OCI-LY7 (cell line): ENCODE data around the gene DKK3. TPM values are rescaled to one million over a fixed set of nuclear protein-coding genes. Genes with fewer than 3 reads are reported as not detected.

Experiments
- BruUV-seq: library from RNA; stranded (reverse); fragments of 400-500 nt; replicated peaks from 2 replicates; lab custom pipeline; 2021; lab: Mats Ljungman, UMichigan
- CTCF ChIA-PET: fragments of 300-600 bp; sonication (Branson Sonifier 250); formaldehyde crosslinking; loops from one replicate; lab custom pipeline; 2022; ENCODE audit warnings: antibody characterized with exemption; ENCODE audit not compliant: unreplicated experiment; lab: Charles Lee
- POLR2A ChIA-PET: fragments of 300-600 bp; sonication (Branson Sonifier 250); formaldehyde crosslinking; loops from one replicate; lab custom pipeline; 2022; ENCODE audit warnings: antibody characterized with exemption; lab: Charles Lee
- DNase-seq: peaks from one replicate; pipeline ENCODE4 v3.0.0-alpha.2; 2015; ENCODE audit warnings: low spot score
- H2AFZ ChIP-seq: fragments of 200-600 bp; sonication (generic), shearing (Covaris generic); 2 replicates; pipeline ENCODE4 v1.6.1; 2014; ENCODE audit warnings: mild to moderate bottlenecking, antibody characterized with exemption, low read length, moderate library complexity
- H3K27ac ChIP-seq: fragments of 200-600 bp; sonication (generic); 2 replicates; pipeline ENCODE4 v1.5.1; 2014; ENCODE audit warnings: mixed run types, low read depth, mild to moderate bottlenecking, moderate library complexity, low read length, inconsistent platforms; ENCODE audit not compliant: poor library complexity, severe bottlenecking
- H3K36me3 ChIP-seq: fragments of 200-600 bp; sonication (generic); 2 replicates; pipeline ENCODE4 v1.6.1; 2014; ENCODE audit warnings: mild to moderate bottlenecking, antibody characterized with exemption, low read length, moderate library complexity, mixed read lengths; ENCODE audit not compliant: insufficient read depth
- H3K4me1 ChIP-seq: fragments of 200-600 bp; sonication (generic); 2 replicates; pipeline ENCODE4 v1.5.1; 2014; ENCODE audit warnings: mild to moderate bottlenecking, low read length; ENCODE audit not compliant: insufficient read depth, poor library complexity, severe bottlenecking
- H3K4me2 ChIP-seq: fragments of 200-600 bp; sonication (generic); 2 replicates; pipeline ENCODE4 v1.6.1; 2014; ENCODE audit warnings: mild to moderate bottlenecking, low read length
- H3K4me3 ChIP-seq: fragments of 200-600 bp; sonication (generic); 2 replicates; pipeline ENCODE4 v1.5.1; 2014; ENCODE audit warnings: mild to moderate bottlenecking, low read depth, low read length; ENCODE audit not compliant: poor library complexity, severe bottlenecking
- H3K79me2 ChIP-seq: fragments of 200-600 bp; sonication (generic); 2 replicates; pipeline ENCODE4 v1.6.1; 2016; ENCODE audit warnings: low read depth, mild to moderate bottlenecking, low read length, moderate library complexity, mixed read lengths; ENCODE audit not compliant: insufficient read depth
- H3K9me2 ChIP-seq: fragments of 200-600 bp; sonication (generic); 2 replicates; pipeline ENCODE4 v1.6.1; 2016; ENCODE audit warnings: mild to moderate bottlenecking, low read length, mixed read lengths; ENCODE audit not compliant: insufficient read depth
- H3K9me3 ChIP-seq: fragments of 200-600 bp; sonication (generic); 2 replicates; pipeline ENCODE4 v1.6.1; 2014; ENCODE audit warnings: mild to moderate bottlenecking, mixed run types, low read length, mixed read lengths
- H4K20me1 ChIP-seq: fragments of 200-600 bp; sonication (generic); 2 replicates; pipeline ENCODE4 v1.6.1; 2014; ENCODE audit warnings: mild to moderate bottlenecking, antibody characterized with exemption, low read length, moderate library complexity, mixed read lengths; ENCODE audit not compliant: insufficient read depth
- EZH2phosphoT487 ChIP-seq: fragments of 200-600 bp; sonication (generic); IDR thresholded peaks from 2 replicates; pipeline ENCODE4 v1.6.1; 2018; ENCODE audit warnings: low read depth, borderline replicate concordance, mild to moderate bottlenecking, mixed run types, antibody characterized with exemption, low read length, moderate library complexity, mixed read lengths
- intact Hi-C: fragments of 100-400 bp; cut with micrococcal nuclease; formaldehyde crosslinking; loops from one replicate; pipeline ENCODE4 v1.10.0; 2022; ENCODE audit not compliant: unreplicated experiment
- total RNA-seq, 2 experiments: library from RNA; depleted of rRNA in 1 of 2; stranded (reverse); fragments of >200 nt in 1 of 2; shearing (Covaris generic) in 1 of 2; gene quantifications; 2 replicates each; pipeline ENCODE4 v1.2.3, GENCODE V29; 2014 to 2022
- TF ChIP-seq, protein P1 (sequence below): fragments of 200-600 bp; sonication (generic); conservative IDR thresholded peaks from 2 replicates; pipeline ENCODE4 v1.5.1; 2014; ENCODE audit warnings: mild to moderate bottlenecking, antibody characterized with exemption, low read length, moderate library complexity, mixed read lengths

The DKK3 gene
- total RNA-seq, 2 experiments from 2014 or later = not detected

GRCh38 chr11:12016246-12016645 is 7.8 kb upstream of the DKK3 start:
- DNase-seq = no peak
- TF ChIP-seq, protein P1, sequence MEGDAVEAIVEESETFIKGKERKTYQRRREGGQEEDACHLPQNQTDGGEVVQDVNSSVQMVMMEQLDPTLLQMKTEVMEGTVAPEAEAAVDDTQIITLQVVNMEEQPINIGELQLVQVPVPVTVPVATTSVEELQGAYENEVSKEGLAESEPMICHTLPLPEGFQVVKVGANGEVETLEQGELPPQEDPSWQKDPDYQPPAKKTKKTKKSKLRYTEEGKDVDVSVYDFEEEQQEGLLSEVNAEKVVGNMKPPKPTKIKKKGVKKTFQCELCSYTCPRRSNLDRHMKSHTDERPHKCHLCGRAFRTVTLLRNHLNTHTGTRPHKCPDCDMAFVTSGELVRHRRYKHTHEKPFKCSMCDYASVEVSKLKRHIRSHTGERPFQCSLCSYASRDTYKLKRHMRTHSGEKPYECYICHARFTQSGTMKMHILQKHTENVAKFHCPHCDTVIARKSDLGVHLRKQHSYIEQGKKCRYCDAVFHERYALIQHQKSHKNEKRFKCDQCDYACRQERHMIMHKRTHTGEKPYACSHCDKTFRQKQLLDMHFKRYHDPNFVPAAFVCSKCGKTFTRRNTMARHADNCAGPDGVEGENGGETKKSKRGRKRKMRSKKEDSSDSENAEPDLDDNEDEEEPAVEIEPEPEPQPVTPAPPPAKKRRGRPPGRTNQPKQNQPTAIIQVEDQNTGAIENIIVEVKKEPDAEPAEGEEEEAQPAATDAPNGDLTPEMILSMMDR = no peak
- no peak for TF ChIP-seq EZH2phosphoT487
- H3K79me2 ChIP-seq = no peaks in the 10 kb centered on the region
- H3K4me1 ChIP-seq = no peaks in the 10 kb centered on the region
- H2AFZ ChIP-seq = no peak overlapping the region
- CTCF ChIA-PET = no interaction called here
- intact Hi-C loops = no loop called here
- no TSS peak for BruUV-seq
- H3K4me3 ChIP-seq = no peak overlapping the region
- H3K27ac ChIP-seq = no peak overlapping the region
- H3K9me3 ChIP-seq = no peaks in the 10 kb centered on the region
- no peak overlapping the region for H3K4me2 ChIP-seq
- H3K36me3 ChIP-seq = no peaks in the 10 kb centered on the region
- no peaks in the 10 kb centered on the region for H3K9me2 ChIP-seq
- POLR2A ChIA-PET = no interaction called here
- no peaks in the 10 kb centered on the region for H4K20me1 ChIP-seq

- intact Hi-C loops = no loop called here
- H3K9me3 ChIP-seq = no peaks in the 10 kb centered on the region
- no peaks in the 10 kb centered on the region for H3K79me2 ChIP-seq
- H3K27ac ChIP-seq = no peak overlapping the region
- no peaks in the 10 kb centered on the region for H3K4me1 ChIP-seq
- H2AFZ ChIP-seq = no peak overlapping the region
- DNase-seq = no peak
- ChIA-PET POLR2A (no interaction called here), CTCF (no interaction called here)
- no peaks in the 10 kb centered on the region for H4K20me1 ChIP-seq
- no peak overlapping the region for H3K4me3 ChIP-seq
- no peaks in the 10 kb centered on the region for H3K9me2 ChIP-seq
- H3K4me2 ChIP-seq = no peak overlapping the region
- no TSS peak for BruUV-seq
- no peaks in the 10 kb centered on the region for H3K36me3 ChIP-seq
- no peak for TF ChIP-seq EZH2phosphoT487
These were observed 7.1 kb upstream of the DKK3 start for GRCh38 chr11:12015486-12015885.

DNA sequence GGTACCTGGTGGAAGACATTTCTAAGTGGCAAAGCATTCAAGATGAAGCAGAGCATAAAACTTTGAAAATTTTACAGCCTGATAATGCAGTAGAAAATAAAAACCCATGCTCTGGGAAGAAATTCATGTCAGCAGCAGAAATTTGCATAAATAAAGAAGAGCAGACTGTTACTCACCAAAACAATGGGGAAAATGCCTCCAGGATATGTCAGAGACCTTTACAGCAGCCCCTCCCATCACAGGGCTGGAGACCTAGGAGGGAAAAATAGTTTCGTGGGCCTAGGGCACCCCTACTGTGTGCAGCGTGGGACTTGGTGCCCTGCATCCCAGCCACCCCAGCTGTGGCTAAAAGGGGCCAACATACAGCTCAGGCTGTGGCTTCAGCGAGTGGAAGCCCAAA is 5.4 kb upstream of the DKK3 start:
- TF ChIP-seq EZH2phosphoT487 = no peak
- TF ChIP-seq, protein P1 = no peak
- H3K79me2 ChIP-seq = no peaks in the 10 kb centered on the region
- H2AFZ ChIP-seq = no peak overlapping the region
- H3K27ac ChIP-seq = no peak overlapping the region
- POLR2A ChIA-PET = no interaction called here
- no peak overlapping the region for H3K4me2 ChIP-seq
- DNase-seq = no peak
- CTCF ChIA-PET = no interaction called here
- no peaks in the 10 kb centered on the region for H4K20me1 ChIP-seq
- no peak overlapping the region for H3K4me3 ChIP-seq
- no peaks in the 10 kb centered on the region for H3K9me3 ChIP-seq
- H3K4me1 ChIP-seq = no peaks in the 10 kb centered on the region
- intact Hi-C loops = no loop called here
- no TSS peak for BruUV-seq
- H3K36me3 ChIP-seq = no peaks in the 10 kb centered on the region
- no peaks in the 10 kb centered on the region for H3K9me2 ChIP-seq
